Fibroblast of skin of left quadriceps (primary cell): ENCODE results near the gene SLC39A11.
A peak's percentile ranks its signal among the peaks of the same experiment; 100 is the strongest.

ENCODE experiments used
- DNase-seq, 2 experiments: peaks; one replicate each; pipeline ENCODE4 v3.0.0-alpha.2; 2013; ENCODE audit warnings: low read depth in 2 of 2

SLC39A11 gene

GRCh38 chr17:73042809-73043685 lies 49.4 kb downstream of the SLC39A11 start:
- DNase-seq, result peak; percentile 32 to 49

GRCh38 chr17:73042225-73042624 lies 50.3 kb downstream of the SLC39A11 start:
- DNase-seq, result no peak

- no peak for DNase-seq
Measured at GRCh38 chr17:73039282-73039681, 53.2 kb downstream of the SLC39A11 start.

GRCh38 chr17:73031472-73031871 lies 61.0 kb downstream of the SLC39A11 start:
- no peak for DNase-seq

GRCh38 chr17:73030995-73031394 lies 61.5 kb downstream of the SLC39A11 start:
- no peak for DNase-seq

GRCh38 chr17:73030501-73030921 lies 62.0 kb downstream of the SLC39A11 start:
- peak; percentile 38 for DNase-seq

- no peak for DNase-seq
Measured at GRCh38 chr17:73029991-73030390, 62.5 kb downstream of the SLC39A11 start.

- no peak for DNase-seq
Measured at GRCh38 chr17:73029021-73029420, 63.5 kb downstream of the SLC39A11 start.

- DNase-seq, result peak; percentile 27 to 32
Measured at GRCh38 chr17:73028299-73028755, 64.2 kb downstream of the SLC39A11 start.

GRCh38 chr17:73027130-73027741 lies 65.3 kb downstream of the SLC39A11 start:
- peak; percentile 72 to 79 for DNase-seq

GRCh38 chr17:73025041-73025560 lies 67.4 kb downstream of the SLC39A11 start:
- DNase-seq, result no peak

- DNase-seq, result no peak
Measured at GRCh38 chr17:73023759-73024158, 68.7 kb downstream of the SLC39A11 start.

- no peak for DNase-seq
Measured at GRCh38 chr17:73022694-73023093, 69.8 kb downstream of the SLC39A11 start.

GRCh38 chr17:73021771-73022170 lies 70.7 kb downstream of the SLC39A11 start:
- no peak for DNase-seq

- no peak for DNase-seq
Measured at GRCh38 chr17:73020110-73020509, 72.4 kb downstream of the SLC39A11 start.

GRCh38 chr17:73018599-73018998 lies 73.9 kb downstream of the SLC39A11 start:
- DNase-seq, result no peak

GRCh38 chr17:73017658-73018057 lies 74.8 kb downstream of the SLC39A11 start:
- DNase-seq, result peak; percentile 62 to 66

- DNase-seq, result no peak
Measured at GRCh38 chr17:73015722-73016276, 76.7 kb downstream of the SLC39A11 start.

GRCh38 chr17:73013816-73014663 lies 78.4 kb downstream of the SLC39A11 start:
- DNase-seq, result peak in 1 of 2 experiments; percentile 17

GRCh38 chr17:73013301-73013700 lies 79.2 kb downstream of the SLC39A11 start:
- DNase-seq, result no peak

GRCh38 chr17:73011016-73011486 lies 81.4 kb downstream of the SLC39A11 start:
- no peak for DNase-seq
